HG03439 (cell line): ENCODE results near the gene EIF4A2.
"Not testable (repeated sequence)": the region's sequence is repeated elsewhere in the genome, so short reads cannot be mapped to it uniquely, and the experiment has no call there.

Source experiments
- ATAC-seq: cut with Tn5 transposase; IDR thresholded peaks from one replicate; pipeline ENCODE4 v1.9.1; 2021; ENCODE audit warnings: mild to moderate bottlenecking, moderate library complexity; ENCODE audit not compliant: unreplicated experiment

EIF4A2 gene

GRCh38 chr3:186818516-186818915, 35.1 kb downstream of the EIF4A2 start:
- ATAC-seq = no peak

DNA sequence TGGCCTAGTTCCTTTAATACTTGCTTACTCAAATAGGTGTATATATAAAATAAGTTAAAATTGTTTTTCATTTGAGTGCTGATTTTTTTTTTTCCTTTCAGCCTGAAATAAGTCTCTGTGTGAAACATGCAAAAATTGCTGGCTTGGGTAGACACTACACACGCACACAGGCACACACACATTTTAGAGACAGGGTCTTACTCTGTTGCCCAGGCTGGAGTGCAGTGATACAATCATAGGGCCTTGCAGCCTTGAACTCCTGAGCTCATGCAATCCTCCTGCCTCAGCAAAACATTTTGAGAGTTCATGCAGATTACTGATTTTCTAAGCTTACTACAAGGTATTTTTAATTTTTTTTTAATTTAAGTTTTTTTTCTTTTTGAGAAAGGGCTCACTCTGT, 35.6 kb downstream of the EIF4A2 start:
- ATAC-seq = no peak

DNA sequence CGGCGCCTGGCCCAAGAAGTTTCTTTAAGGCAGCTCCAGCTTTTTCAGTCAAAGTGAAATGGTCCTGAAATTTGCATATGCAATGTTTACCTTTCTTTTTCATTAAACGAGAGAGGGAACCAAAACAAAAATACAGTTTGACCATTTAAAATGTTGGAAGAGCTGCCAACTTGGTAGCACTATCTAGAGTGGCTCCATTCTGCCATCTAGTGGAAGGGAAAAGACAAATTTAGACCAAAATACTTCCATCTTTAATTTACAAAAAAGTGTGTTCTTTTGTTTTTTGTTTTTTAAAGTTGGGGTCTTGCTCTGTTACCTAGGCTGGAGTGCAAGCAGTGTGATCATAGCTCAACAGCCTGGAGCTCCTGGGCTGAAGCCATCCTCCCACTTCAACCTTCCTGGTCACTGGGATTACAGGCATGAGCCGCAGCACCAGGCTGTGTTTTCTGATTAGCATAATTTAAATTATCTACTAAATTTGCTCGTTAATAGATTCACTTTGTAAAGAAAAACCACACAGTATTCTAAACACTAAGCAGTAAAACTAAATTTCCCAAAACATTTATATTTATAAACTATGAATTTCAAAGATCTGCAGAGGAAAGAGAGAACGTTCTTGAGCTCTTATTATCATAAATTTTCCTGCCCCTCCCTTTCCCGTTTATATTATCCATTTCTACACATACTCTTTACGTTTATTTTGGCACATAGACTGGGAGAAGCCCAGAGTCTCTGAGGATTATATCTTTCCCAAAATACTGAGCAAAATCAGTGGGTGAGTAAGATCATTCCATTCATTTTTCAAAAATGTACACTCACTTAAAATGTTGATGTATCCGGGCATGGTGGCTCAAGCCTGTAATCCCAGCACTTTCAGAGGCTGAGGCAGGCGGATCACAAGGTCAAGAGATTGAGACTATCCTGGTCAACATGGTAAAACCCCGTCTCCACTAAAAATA, 38.3 kb downstream of the EIF4A2 start:
- no peak for ATAC-seq

GRCh38 chr3:186822388-186822759, 39.0 kb downstream of the EIF4A2 start:
- not testable (repeated sequence) for ATAC-seq

GRCh38 chr3:186823386-186823785, 40.0 kb downstream of the EIF4A2 start:
- ATAC-seq = no peak

DNA sequence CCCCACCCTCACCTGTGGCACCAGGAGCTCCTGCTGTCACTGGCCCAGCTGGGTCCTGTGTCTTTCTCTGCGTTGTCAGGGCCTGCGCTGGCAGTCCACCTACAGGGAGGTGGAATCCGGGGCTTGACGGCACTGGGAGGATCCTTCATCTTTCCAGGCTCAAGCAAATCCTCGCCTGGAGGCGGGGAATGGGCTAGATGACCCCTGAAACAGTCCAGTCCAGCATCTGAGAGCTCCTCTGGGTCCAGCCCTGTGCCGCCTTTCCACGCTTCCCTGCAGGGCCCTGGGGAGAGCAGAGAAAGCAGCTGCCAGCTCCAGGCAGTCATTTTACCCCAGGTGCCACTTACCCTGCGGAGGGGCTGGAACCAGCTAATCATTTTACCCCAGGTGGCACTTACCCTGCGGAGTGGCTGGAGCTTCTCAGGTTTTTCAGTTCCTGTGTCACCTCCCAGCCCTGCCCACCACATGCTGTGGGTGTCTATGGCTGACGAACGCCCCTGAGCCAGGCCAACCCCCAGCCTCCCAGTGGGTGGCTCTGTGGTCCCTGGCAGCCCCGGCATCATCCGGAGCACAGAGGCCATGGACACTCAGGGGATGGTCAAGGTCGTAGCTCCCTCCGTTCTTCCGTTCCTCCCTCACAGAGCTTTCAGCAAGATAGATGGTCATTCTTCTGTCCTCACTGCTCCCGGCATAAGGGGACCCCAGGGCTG, 41.2 kb downstream of the EIF4A2 start:
- no peak for ATAC-seq

DNA sequence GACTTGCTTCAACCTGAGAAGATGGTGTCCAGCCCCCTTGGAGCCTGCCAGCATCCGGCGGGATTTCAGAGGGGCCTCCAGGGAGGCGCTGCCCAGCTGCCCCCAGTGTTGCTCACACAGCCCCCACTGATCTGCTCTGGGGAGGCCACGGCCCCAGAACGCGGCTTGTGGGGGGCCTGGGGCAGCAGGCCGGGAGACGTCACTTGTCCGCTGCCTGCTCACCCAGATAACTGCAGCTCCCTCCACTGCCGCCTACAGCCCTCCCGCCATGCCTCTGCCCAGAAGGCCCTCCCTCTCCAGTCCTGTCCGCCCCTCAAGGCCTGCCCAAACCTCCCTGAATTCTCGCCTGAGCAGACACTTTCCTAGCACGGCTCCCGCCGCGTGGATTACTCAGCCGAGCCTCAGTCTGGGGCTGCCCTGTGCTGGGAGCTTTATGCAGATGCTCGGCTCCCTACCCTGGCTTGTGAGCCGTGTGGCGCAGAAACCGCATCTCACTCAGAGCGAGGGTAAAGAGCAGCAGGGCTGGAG, 42.0 kb downstream of the EIF4A2 start:
- ATAC-seq = no peak

- no peak for ATAC-seq
These were observed 42.6 kb downstream of the EIF4A2 start for GRCh38 chr3:186825872-186826409.

- no peak for ATAC-seq
These were observed 43.1 kb downstream of the EIF4A2 start for GRCh38 chr3:186826410-186826975.

DNA sequence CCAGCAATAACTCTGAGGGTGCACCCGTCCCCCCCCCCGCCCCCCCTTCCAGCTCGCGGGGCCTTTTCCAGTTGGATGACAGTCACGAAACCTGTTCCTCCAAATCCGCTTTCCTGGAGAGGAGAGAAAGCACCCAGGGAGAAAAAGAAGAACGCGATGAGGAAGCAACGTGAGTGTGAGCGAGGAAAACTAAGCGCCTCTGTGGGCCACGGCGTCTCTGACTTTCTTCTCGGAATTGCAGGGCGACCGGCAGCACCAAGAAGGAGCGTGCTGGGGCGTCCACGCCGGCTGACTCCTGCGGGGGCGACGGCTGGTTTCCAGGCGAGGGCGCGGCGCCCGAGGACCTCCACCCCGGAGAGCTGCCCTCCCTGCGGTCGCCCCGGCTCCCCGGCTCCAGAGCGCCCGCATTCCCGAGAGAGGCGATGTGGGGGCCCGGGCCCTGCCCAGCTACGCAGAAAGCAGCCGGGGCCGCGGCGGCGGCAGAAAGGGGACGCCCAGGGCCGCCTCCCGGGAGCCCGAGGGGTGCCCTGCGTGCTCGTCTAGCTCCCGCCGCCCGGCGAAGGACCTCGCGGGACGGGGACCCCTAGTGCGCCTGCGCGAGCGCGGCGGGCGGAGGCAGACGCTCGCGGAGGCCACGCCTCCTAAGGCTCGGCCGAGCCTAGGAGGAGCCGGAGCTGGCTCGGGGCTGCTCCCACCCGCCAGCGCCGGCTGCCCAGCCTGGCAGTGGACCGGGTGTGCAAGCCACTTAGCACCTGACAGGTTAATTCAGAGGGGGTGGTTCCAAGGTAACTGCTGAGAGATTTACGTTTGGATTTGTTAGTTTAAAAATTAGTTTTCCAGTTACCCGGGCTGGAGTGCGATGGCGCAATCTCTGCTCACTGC, 43.8 kb downstream of the EIF4A2 start:
- peak; percentile 88 for ATAC-seq

DNA sequence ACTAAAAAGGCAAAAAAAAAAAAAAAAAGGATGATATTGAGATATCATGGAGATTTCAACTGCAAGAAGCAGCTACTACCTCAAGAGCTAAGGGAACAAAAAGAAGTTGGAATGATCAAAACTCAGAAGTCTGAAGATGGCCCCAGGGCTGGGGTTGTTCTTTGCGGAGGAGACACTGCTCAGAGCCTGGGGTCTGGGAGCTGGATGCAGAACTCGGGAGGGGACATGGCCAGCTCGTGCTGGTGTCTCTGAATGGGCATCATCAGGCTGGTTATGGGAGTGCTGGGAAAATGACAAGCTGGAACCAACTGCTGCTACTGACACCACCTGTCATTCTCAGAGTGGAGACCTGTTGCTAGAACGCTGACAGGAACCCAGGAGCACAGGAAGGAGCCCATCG, 45.0 kb downstream of the EIF4A2 start:
- no peak for ATAC-seq

GRCh38 chr3:186831798-186832197, 48.4 kb downstream of the EIF4A2 start:
- ATAC-seq = no peak

GRCh38 chr3:186832276-186832675, 48.9 kb downstream of the EIF4A2 start:
- ATAC-seq = no peak
